Measurements from ENCODE around the gene TBX10. TPM values are rescaled to one million over a fixed set of nuclear protein-coding genes. Genes with fewer than 3 reads are reported as not detected.

The TBX10 gene
- total RNA-seq, 1 donor from 2014 or later = not detected

DNA sequence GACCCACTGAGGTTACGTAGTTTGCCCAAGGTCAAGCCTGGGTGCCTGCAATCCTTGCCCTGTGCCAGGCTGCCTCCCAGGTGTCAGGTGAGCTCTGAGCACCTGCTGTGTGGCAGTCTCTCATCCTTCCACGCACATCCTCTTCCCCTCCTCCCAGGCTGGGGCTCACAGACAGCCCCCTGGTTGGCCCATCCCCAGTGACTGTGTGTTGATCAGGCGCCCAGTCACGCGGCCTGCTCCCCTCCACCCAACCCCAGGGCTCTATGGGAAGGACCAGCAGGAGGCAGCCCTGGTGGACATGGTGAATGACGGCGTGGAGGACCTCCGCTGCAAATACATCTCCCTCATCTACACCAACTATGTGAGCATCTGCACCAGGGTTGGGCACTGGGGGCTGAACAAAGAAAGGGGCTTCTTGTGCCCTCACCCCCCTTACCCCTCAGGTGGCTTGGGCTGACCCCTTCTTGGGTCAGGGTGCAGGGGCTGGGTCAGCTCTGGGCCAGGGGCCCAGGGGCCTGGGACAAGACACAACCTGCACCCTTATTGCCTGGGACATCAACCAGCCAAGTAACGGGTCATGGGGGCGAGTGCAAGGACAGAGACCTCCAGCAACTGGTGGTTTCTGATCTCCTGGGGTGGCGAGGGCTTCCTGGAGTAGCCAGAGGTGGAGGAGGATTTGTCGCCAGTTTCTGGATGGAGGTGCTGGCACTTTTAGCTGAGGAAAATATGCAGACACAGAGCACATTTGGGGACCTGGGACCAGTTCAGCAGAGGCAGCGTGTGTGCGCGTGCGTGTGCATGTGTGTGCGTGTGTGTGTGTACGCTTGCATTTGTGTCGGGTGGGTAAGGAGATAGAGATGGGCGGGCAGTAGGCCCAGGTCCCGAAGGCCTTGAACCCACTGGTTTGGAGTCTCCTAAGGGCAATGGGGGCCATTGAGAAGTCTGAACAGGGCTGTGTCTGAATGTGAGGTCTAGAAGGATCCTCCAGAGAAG, 54.4 kb downstream of the TBX10 start:
- H3K36me3 Mint-ChIP-seq (ENCODE audit: low read depth) = peaks cover 6% of the 10 kb centered on the region
- DNase-seq (ENCODE audit: low read depth, low spot score) = no peak
- H3K9me3 Mint-ChIP-seq = no peaks in the 10 kb centered on the region
- peaks cover 47% of the 10 kb centered on the region for H3K4me1 Mint-ChIP-seq
- H3K27ac Mint-ChIP-seq (ENCODE audit: unreplicated experiment) = peak overlapping the region; percentile 47
- peak overlapping the region; percentile 89 for H3K4me3 Mint-ChIP-seq
- no peak for TF ChIP-seq CTCF (conservative IDR thresholded peaks at IDR 0.05)
- peaks cover 28% of the 10 kb centered on the region for H3K27me3 Mint-ChIP-seq (ENCODE audit: low read depth)

DNA sequence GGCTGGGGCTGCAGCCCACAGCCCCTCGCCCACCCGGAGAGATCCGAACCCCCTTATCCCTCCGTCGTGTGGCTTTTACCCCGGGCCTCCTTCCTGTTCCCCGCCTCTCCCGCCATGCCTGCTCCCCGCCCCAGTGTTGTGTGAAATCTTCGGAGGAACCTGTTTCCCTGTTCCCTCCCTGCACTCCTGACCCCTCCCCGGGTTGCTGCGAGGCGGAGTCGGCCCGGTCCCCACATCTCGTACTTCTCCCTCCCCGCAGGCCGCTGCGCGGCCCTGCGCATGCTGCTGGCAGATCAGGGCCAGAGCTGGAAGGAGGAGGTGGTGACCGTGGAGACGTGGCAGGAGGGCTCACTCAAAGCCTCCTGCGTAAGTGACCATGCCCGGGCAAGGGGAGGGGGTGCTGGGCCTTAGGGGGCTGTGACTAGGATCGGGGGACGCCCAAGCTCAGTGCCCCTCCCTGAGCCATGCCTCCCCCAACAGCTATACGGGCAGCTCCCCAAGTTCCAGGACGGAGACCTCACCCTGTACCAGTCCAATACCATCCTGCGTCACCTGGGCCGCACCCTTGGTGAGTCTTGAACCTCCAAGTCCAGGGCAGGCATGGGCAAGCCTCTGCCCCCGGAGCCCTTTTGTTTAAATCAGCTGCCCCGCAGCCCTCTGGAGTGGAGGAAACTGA, 55.2 kb downstream of the TBX10 start:
- Mint-ChIP-seq H3K4me3 (peak overlapping the region; percentile 89), H3K27ac (ENCODE audit: unreplicated experiment) (peak overlapping the region; percentile 96), H3K36me3 (ENCODE audit: low read depth) (peaks cover 6% of the 10 kb centered on the region), H3K4me1 (peaks cover 47% of the 10 kb centered on the region), H3K9me3 (no peaks in the 10 kb centered on the region), H3K27me3 (ENCODE audit: low read depth) (peaks cover 36% of the 10 kb centered on the region)
- DNase-seq (ENCODE audit: low read depth, low spot score) = peak; percentile 33
- TF ChIP-seq CTCF (conservative IDR thresholded peaks at IDR 0.05) = no peak

DNA sequence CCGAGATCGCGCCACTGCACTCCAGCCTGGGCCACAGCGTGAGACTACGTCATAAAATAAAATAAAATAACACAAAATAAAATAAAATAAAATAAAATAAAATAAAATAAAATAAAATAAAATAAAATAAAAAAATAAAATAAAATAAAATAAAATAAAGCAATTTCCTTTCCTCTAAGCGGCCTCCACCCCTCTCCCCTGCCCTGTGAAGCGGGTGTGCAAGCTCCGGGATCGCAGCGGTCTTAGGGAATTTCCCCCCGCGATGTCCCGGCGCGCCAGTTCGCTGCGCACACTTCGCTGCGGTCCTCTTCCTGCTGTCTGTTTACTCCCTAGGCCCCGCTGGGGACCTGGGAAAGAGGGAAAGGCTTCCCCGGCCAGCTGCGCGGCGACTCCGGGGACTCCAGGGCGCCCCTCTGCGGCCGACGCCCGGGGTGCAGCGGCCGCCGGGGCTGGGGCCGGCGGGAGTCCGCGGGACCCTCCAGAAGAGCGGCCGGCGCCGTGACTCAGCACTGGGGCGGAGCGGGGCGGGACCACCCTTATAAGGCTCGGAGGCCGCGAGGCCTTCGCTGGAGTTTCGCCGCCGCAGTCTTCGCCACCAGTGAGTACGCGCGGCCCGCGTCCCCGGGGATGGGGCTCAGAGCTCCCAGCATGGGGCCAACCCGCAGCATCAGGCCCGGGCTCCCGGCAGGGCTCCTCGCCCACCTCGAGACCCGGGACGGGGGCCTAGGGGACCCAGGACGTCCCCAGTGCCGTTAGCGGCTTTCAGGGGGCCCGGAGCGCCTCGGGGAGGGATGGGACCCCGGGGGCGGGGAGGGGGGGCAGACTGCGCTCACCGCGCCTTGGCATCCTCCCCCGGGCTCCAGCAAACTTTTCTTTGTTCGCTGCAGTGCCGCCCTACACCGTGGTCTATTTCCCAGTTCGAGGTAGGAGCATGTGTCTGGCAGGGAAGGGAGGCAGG, 56.0 kb downstream of the TBX10 start, which contains the start of gene GSTP1:
Gene GSTP1, plus strand, starts transcription at position 566 of the 958 bp plus-strand sequence. Its CDS starts 32 bp downstream, at position 598.
- H3K4me1 Mint-ChIP-seq = peaks cover 47% of the 10 kb centered on the region
- peaks cover 41% of the 10 kb centered on the region for H3K27me3 Mint-ChIP-seq (ENCODE audit: low read depth)
- peak; percentile 92 for DNase-seq (ENCODE audit: low read depth, low spot score)
- H3K4me3 Mint-ChIP-seq = peak within 1 kb of the TSS; percentile 89
- TF ChIP-seq CTCF (conservative IDR thresholded peaks at IDR 0.05) = peak; percentile 81
- peaks cover 6% of the 10 kb centered on the region for H3K36me3 Mint-ChIP-seq (ENCODE audit: low read depth)
- H3K27ac Mint-ChIP-seq (ENCODE audit: unreplicated experiment) = peak within 1 kb of the TSS; percentile 99
- no peaks in the 10 kb centered on the region for H3K9me3 Mint-ChIP-seq

- Mint-ChIP-seq H3K27me3 (ENCODE audit: low read depth) (peaks cover 50% of the 10 kb centered on the region), H3K4me3 (peak overlapping the region; percentile 80), H3K9me3 (no peaks in the 10 kb centered on the region), H3K36me3 (ENCODE audit: low read depth) (no peaks in the 10 kb centered on the region), H3K4me1 (peaks cover 47% of the 10 kb centered on the region), H3K27ac (ENCODE audit: unreplicated experiment) (no peak overlapping the region)
- DNase-seq (ENCODE audit: low read depth, low spot score) = no peak
- no peak for TF ChIP-seq CTCF (conservative IDR thresholded peaks at IDR 0.05)
Observed at GRCh38 chr11:67582011-67582410, 57.6 kb downstream of the TBX10 start.

DNA sequence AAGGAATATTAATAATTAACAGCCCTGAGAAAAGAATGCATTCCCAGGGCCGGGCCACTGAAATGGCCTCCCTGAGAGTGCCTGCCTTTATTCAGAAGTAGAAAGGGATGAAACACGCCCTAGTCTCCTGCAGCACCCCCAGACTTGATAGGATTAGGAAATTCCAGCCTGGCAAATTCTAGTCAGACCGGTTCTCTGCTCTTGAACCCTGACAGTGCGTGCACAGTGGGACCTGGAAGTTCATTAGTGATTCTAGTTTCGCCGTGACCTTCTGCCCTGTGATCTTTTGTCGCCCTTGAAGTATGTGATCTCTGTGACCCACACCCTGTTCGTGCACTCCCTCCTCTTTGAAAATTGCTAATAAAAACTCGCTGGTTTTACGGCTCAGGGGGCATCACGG, 58.1 kb downstream of the TBX10 start:
- H3K4me1 Mint-ChIP-seq = peaks cover 43% of the 10 kb centered on the region
- peak overlapping the region; percentile 58 for H3K4me3 Mint-ChIP-seq
- H3K27ac Mint-ChIP-seq (ENCODE audit: unreplicated experiment) = no peak overlapping the region

More for the DNA sequence above, 58.1 kb downstream of the TBX10 start:
- TF ChIP-seq CTCF (conservative IDR thresholded peaks at IDR 0.05) = no peak
- no peak for DNase-seq (ENCODE audit: low read depth, low spot score)
- no peaks in the 10 kb centered on the region for H3K9me3 Mint-ChIP-seq
- H3K27me3 Mint-ChIP-seq (ENCODE audit: low read depth) = peaks cover 54% of the 10 kb centered on the region
- H3K36me3 Mint-ChIP-seq (ENCODE audit: low read depth) = no peaks in the 10 kb centered on the region
